Neural cell (in vitro differentiated cells): ENCODE measurements around the gene AGPAT2. TPM values are rescaled to one million over a fixed set of nuclear protein-coding genes. Genes with fewer than 3 reads are reported as not detected.

Experiments
- H2AFZ ChIP-seq: fragments of 200-600, 300-800 bp; sonication (generic), shearing (Covaris generic); 2 replicates; pipeline ENCODE4 v1.6.0; 2014; ENCODE audit warnings: low read depth, mild to moderate bottlenecking, antibody characterized with exemption, low read length, moderate library complexity
- H3F3A ChIP-seq: fragments of 200-600 bp; shearing (Covaris generic); 2 replicates; pipeline ENCODE4 v1.6.1; 2016; ENCODE audit warnings: mild to moderate bottlenecking, moderate library complexity, mixed read lengths, antibody characterized with exemption, low read length; ENCODE audit not compliant: insufficient read depth, poor library complexity, severe bottlenecking
- H3K27ac ChIP-seq: fragments of 200-600, 300-800 bp; sonication (generic), shearing (Covaris generic); 2 replicates; pipeline ENCODE4 v1.5.1; 2014; ENCODE audit warnings: mild to moderate bottlenecking, low read length, moderate library complexity
- H3K27me3 ChIP-seq: fragments of 300-800, 200-600 bp; sonication (generic), shearing (Covaris generic); 2 replicates; pipeline ENCODE4 v1.6.0; 2014; ENCODE audit warnings: mild to moderate bottlenecking, low read depth, low read length, moderate library complexity; ENCODE audit not compliant: insufficient read depth
- H3K36me3 ChIP-seq: fragments of 300-800, 200-600 bp; sonication (generic), shearing (Covaris generic); 2 replicates; pipeline ENCODE4 v1.5.1; 2014; ENCODE audit warnings: mild to moderate bottlenecking, antibody characterized with exemption, low read length, moderate library complexity; ENCODE audit not compliant: insufficient read depth
- H3K4me2 ChIP-seq: fragments of 300-800, 200-600 bp; sonication (generic), shearing (Covaris generic); 2 replicates; pipeline ENCODE4 v1.6.0; 2014; ENCODE audit warnings: mild to moderate bottlenecking, low read length
- H3K4me3 ChIP-seq: fragments of 300-800, 200-600 bp; sonication (generic), shearing (Covaris generic); 2 replicates; pipeline ENCODE4 v1.5.1; 2014; ENCODE audit warnings: mild to moderate bottlenecking, low read length, moderate library complexity
- H3K79me2 ChIP-seq: fragments of 200-600 bp; shearing (Covaris generic); replicated peaks from 2 replicates; pipeline ENCODE4 v1.6.0; 2014; ENCODE audit warnings: mild to moderate bottlenecking, low read length, moderate library complexity; ENCODE audit not compliant: insufficient read depth
- H3K9ac ChIP-seq: fragments of 300-800, 200-600 bp; sonication (generic), shearing (Covaris generic); 2 replicates; pipeline ENCODE4 v1.6.1; 2016; ENCODE audit warnings: mild to moderate bottlenecking, low read length, mixed read lengths
- H3K9me2 ChIP-seq: fragments of 200-600 bp; shearing (Covaris generic); 2 replicates; pipeline ENCODE4 v1.6.1; 2016; ENCODE audit warnings: mild to moderate bottlenecking, low read length, mixed read lengths; ENCODE audit not compliant: insufficient read depth
- H3K9me3 ChIP-seq: fragments of 200-600, 300-800 bp; sonication (generic), shearing (Covaris generic); 2 replicates; pipeline ENCODE4 v1.6.1; 2016; ENCODE audit warnings: mild to moderate bottlenecking, mixed run types, low read length, moderate library complexity, mixed read lengths
- H4K20me1 ChIP-seq: fragments of 200-600 bp; shearing (Covaris generic); 2 replicates; pipeline ENCODE4 v1.6.1; 2016; ENCODE audit warnings: mild to moderate bottlenecking, mixed run types; ENCODE audit not compliant: insufficient read depth
- CTCF ChIP-seq: fragments of 450-650 bp; IDR thresholded peaks from 2 replicates; pipeline ENCODE4 v1.5.1; 2014; ENCODE audit warnings: antibody characterized with exemption, mild to moderate bottlenecking, moderate library complexity; ENCODE audit not compliant: poor library complexity, severe bottlenecking
- EP300 ChIP-seq: fragments of 450-650 bp; conservative IDR thresholded peaks from 2 replicates; pipeline ENCODE4 v1.6.1; 2014; ENCODE audit warnings: antibody characterized with exemption, mild to moderate bottlenecking, moderate library complexity; ENCODE audit not compliant: poor library complexity, severe bottlenecking
- EZH2 ChIP-seq: fragments of 200-600, 300-800 bp; shearing (Covaris generic), sonication (generic); IDR thresholded peaks from 2 replicates; pipeline ENCODE4 v1.6.1; 2014; ENCODE audit warnings: antibody characterized with exemption, low read length, borderline replicate concordance, mild to moderate bottlenecking; ENCODE audit not compliant: insufficient read depth, poor library complexity, severe bottlenecking
- MXI1 ChIP-seq: fragments of 450-650 bp; conservative IDR thresholded peaks from 2 replicates; pipeline ENCODE4 v1.6.1; 2014; ENCODE audit warnings: antibody characterized with exemption, mild to moderate bottlenecking; ENCODE audit not compliant: poor library complexity, severe bottlenecking
- POLR2AphosphoS5 ChIP-seq: IDR thresholded peaks from 2 replicates; pipeline ENCODE4 v1.6.1; 2012
- RAD21 ChIP-seq: fragments of 450-650 bp; conservative IDR thresholded peaks from 2 replicates; pipeline ENCODE4 v1.6.1; 2014; ENCODE audit warnings: antibody characterized with exemption, mild to moderate bottlenecking, moderate library complexity
- REST ChIP-seq: IDR thresholded peaks from 2 replicates; pipeline ENCODE4 v1.6.1; 2012; ENCODE audit warnings: borderline replicate concordance
- SMC3 ChIP-seq: fragments of 450-650 bp; conservative IDR thresholded peaks from 2 replicates; pipeline ENCODE4 v1.6.1; 2014; ENCODE audit warnings: antibody characterized with exemption, mild to moderate bottlenecking, moderate library complexity; ENCODE audit not compliant: poor library complexity
- TAF1 ChIP-seq: IDR thresholded peaks from 2 replicates; pipeline ENCODE4 v1.6.1; 2012; ENCODE audit warnings: low read depth
- polyA plus RNA-seq: library from polyadenylated mRNA; depleted of rRNA; stranded (reverse); fragments of >200 nt; gene quantifications from 2 replicates; pipeline ENCODE4 v1.2.3, GENCODE V29; 2014

The AGPAT2 gene
- polyA plus RNA-seq, 1 donor from 2014 or later: 1.3 TPM

- H3K27me3 ChIP-seq: no peaks in the 10 kb centered on the region
- no peaks in the 10 kb centered on the region for H3F3A ChIP-seq
- no peaks in the 10 kb centered on the region for H4K20me1 ChIP-seq
- H3K9ac ChIP-seq: no peak overlapping the region
- H3K27ac ChIP-seq: no peak overlapping the region
- no peaks in the 10 kb centered on the region for H3K9me2 ChIP-seq
- TF ChIP-seq EZH2 (no peak), TAF1 (no peak), SMC3 (no peak), REST (no peak), MXI1 (no peak), EP300 (no peak), POLR2AphosphoS5 (no peak), RAD21 (no peak), CTCF (no peak)
- H3K4me3 ChIP-seq: no peak overlapping the region
- no peak overlapping the region for H3K4me2 ChIP-seq
- no peaks in the 10 kb centered on the region for H3K9me3 ChIP-seq
- H3K36me3 ChIP-seq: no peaks in the 10 kb centered on the region
- H3K79me2 ChIP-seq: no peaks in the 10 kb centered on the region
- no peak overlapping the region for H2AFZ ChIP-seq
Observed at GRCh38 chr9:136679431-136679941, 7.8 kb downstream of the AGPAT2 start.

GRCh38 chr9:136678624-136679023 is 8.6 kb downstream of the AGPAT2 start:
- Histone ChIP-seq H3F3A (no peaks in the 10 kb centered on the region), H3K27me3 (no peaks in the 10 kb centered on the region), H3K79me2 (no peaks in the 10 kb centered on the region), H3K9me2 (no peaks in the 10 kb centered on the region), H3K27ac (no peak overlapping the region), H3K4me3 (no peak overlapping the region), H3K4me2 (no peak overlapping the region), H2AFZ (no peak overlapping the region), H3K9me3 (no peaks in the 10 kb centered on the region), H4K20me1 (no peaks in the 10 kb centered on the region), H3K36me3 (no peaks in the 10 kb centered on the region), H3K9ac (no peak overlapping the region)
- no peak for TF ChIP-seq CTCF
